Sigmoid colon (tissue), 4 donors: ENCODE results near the gene UPK3B.
"Not testable (repeated sequence)": the region's sequence is repeated elsewhere in the genome, so short reads cannot be mapped to it uniquely, and the experiment has no call there.

Experiments used
- CTCF ChIP-seq, 4 experiments: fragments of 450-650 bp in 3 of 4; fragments of 200-600 bp in 1 of 4; IDR thresholded peaks; one replicate each; pipeline ENCODE4 v1.5.1; 2016 to 2019; ENCODE audit warnings: antibody characterized with exemption in 4 of 4, mild to moderate bottlenecking in 3 of 4, moderate library complexity in 2 of 4
- EP300 ChIP-seq, 4 donors: sonication (generic); formaldehyde crosslinking; IDR thresholded peaks; one replicate each; pipeline ENCODE4 v1.6.1; 2017; ENCODE audit warnings: antibody characterized with exemption in 4 of 4

GRCh38 chr7:76497918-76498582 is 12.3 kb upstream of the UPK3B start:
- TF ChIP-seq CTCF, EP300 (IDR thresholded peaks at IDR 0.05): not testable (repeated sequence)
